HEK293 (cell line): ENCODE measurements around the gene ROBO1.

Source experiments
- GLIS1 ChIP-seq: fragments of 450-650 bp; formaldehyde crosslinking; IDR thresholded peaks from 2 replicates; pipeline ENCODE4 v1.5.1; 2016; ENCODE audit warnings: missing biosample characterization, missing genetic modification characterization
- KLF16 ChIP-seq: fragments of 450-650 bp; formaldehyde crosslinking; IDR thresholded peaks from 2 replicates; pipeline ENCODE4 v1.5.1; 2017; ENCODE audit warnings: missing biosample characterization, missing genetic modification characterization
- SETDB1 ChIP-seq: IDR thresholded peaks from one replicate; pipeline ENCODE4 v1.6.1; 2017; ENCODE audit warnings: mild to moderate bottlenecking, low read length, moderate library complexity, mixed read lengths; ENCODE audit not compliant: insufficient read length
- ZBTB8A ChIP-seq: fragments of 450-650 bp; formaldehyde crosslinking; IDR thresholded peaks from 2 replicates; pipeline ENCODE4 v1.5.1; 2016; ENCODE audit warnings: missing biosample characterization, missing genetic modification characterization
- ZNF629 ChIP-seq: fragments of 450-650 bp; formaldehyde crosslinking; IDR thresholded peaks from 2 replicates; pipeline ENCODE4 v1.5.1; 2017; ENCODE audit warnings: missing biosample characterization, missing genetic modification characterization
- ZNF670 ChIP-seq: fragments of 450-650 bp; formaldehyde crosslinking; IDR thresholded peaks from 2 replicates; pipeline ENCODE4 v1.5.1; 2016; ENCODE audit warnings: missing biosample characterization, missing genetic modification characterization, low read depth
- ZNF747 ChIP-seq: fragments of 450-650 bp; formaldehyde crosslinking; IDR thresholded peaks from 2 replicates; pipeline ENCODE4 v1.5.1; 2016; ENCODE audit warnings: missing biosample characterization, missing genetic modification characterization
- TF ChIP-seq, protein P1 (sequence below): fragments of 450-650 bp; formaldehyde crosslinking; IDR thresholded peaks from 2 replicates; pipeline ENCODE4 v1.5.1; 2016; ENCODE audit warnings: missing biosample characterization, missing genetic modification characterization

DNA sequence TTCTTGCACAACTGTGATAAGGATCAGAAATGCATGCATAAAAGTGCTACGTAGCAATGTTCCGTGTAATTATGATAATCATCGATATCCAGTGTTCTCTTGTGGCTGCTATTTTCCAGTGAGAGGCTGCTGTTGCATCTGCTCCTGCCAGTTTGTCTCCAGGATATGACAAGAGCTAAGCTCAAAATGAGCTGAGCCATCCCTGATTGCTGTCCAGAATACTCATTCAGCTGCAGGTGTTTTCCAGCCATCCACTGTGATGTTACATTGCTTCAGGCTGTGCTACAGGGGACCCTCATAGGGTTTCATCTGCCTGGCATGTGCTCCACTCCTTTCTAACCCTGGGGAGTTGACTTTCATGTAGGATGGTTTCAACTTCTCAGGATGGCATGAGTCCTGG, 976.0 kb downstream of the ROBO1 start:
- TF ChIP-seq ZNF629 (tag by site-specific recombination) = no peak
- no peak for TF ChIP-seq ZBTB8A
- no peak for TF ChIP-seq ZNF670 (tag by site-specific recombination)
- TF ChIP-seq, protein P1, sequence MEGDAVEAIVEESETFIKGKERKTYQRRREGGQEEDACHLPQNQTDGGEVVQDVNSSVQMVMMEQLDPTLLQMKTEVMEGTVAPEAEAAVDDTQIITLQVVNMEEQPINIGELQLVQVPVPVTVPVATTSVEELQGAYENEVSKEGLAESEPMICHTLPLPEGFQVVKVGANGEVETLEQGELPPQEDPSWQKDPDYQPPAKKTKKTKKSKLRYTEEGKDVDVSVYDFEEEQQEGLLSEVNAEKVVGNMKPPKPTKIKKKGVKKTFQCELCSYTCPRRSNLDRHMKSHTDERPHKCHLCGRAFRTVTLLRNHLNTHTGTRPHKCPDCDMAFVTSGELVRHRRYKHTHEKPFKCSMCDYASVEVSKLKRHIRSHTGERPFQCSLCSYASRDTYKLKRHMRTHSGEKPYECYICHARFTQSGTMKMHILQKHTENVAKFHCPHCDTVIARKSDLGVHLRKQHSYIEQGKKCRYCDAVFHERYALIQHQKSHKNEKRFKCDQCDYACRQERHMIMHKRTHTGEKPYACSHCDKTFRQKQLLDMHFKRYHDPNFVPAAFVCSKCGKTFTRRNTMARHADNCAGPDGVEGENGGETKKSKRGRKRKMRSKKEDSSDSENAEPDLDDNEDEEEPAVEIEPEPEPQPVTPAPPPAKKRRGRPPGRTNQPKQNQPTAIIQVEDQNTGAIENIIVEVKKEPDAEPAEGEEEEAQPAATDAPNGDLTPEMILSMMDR (tag by site-specific recombination) = no peak
- TF ChIP-seq ZNF747 (tag by site-specific recombination) = no peak
- no peak for TF ChIP-seq SETDB1
- no peak for TF ChIP-seq GLIS1 (tag by site-specific recombination)
- no peak for TF ChIP-seq KLF16 (tag by site-specific recombination)
